ENCODE data around the gene E2F1.
"Not testable (repeated sequence)": the region's sequence is repeated elsewhere in the genome, so short reads cannot be mapped to it uniquely, and the experiment has no call there.

E2F1 gene

GRCh38 chr20:33636776-33637175 lies 49.4 kb downstream of the E2F1 start:
- no peak for DNase-seq

GRCh38 chr20:33635341-33635740 lies 50.8 kb downstream of the E2F1 start:
- no peak for DNase-seq

DNA sequence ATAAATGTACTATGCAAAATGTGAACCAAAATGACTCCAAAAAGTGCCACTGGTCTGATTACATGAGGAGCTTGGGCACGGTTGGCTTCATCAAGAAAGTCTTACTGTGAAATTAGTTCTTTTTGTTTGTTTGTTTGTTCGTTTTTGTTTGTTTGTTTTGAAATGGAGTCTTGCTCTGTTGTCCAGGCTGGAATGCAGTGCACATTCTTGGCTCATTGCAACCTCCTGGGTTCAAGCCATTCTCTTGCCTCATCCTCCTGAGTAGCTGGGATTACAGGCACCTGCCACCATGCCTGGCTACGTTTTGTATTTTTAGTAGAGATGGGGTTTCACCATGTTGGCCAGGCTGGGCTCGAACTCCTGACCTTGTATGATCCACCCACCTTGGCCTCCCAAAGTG lies 54.3 kb downstream of the E2F1 start:
- not testable (repeated sequence) for DNase-seq

DNA sequence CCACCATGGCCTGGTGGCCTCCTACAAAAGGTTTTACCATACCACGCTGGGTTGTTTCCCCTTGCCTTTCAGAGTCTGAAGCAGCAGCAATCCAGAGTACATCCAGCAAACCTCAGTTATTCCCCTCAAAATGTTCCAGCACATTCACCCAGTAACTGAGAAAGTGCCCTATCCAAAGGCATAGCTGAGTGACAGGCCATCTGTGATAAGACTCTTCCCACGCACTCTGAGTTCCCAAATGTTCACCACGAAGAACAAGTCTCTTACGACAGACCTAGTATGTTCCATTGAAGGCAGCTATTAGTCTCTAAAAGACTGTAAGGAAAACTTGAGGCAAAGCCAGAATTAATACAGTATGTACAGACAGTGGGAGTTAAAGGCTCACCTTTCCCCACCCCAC lies 55.7 kb downstream of the E2F1 start:
- no peak for DNase-seq

DNA sequence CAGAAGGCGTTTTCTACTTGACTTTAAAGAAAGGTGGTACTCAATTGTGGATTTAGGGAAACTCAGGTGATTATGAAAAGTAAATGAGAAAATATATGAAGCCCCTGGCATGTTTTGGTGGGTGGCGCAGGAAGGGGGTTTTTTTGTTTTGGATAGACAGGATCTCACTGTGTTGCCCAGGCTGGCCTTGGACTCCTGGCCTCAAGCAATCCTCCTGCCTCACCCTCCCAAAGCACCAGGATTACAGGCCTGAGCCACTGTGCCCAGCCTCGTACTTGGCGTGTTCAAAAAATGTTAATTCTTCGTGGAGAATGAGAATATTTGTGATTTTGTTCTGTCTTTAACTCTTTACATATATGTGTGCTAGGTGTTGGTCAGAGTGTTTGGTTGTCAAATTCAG lies 56.2 kb downstream of the E2F1 start:
- DNase-seq = no peak

- DNase-seq = no peak
Measured at GRCh38 chr20:33629533-33629932, 56.7 kb downstream of the E2F1 start.

GRCh38 chr20:33627577-33628216 lies 58.5 kb downstream of the E2F1 start:
- DNase-seq = no peak

GRCh38 chr20:33626190-33626589 lies 60.0 kb downstream of the E2F1 start:
- DNase-seq = no peak

Measured in midbrain (tissue), 1 donor.